ENCODE data around the gene NUDT16L1.

DNA sequence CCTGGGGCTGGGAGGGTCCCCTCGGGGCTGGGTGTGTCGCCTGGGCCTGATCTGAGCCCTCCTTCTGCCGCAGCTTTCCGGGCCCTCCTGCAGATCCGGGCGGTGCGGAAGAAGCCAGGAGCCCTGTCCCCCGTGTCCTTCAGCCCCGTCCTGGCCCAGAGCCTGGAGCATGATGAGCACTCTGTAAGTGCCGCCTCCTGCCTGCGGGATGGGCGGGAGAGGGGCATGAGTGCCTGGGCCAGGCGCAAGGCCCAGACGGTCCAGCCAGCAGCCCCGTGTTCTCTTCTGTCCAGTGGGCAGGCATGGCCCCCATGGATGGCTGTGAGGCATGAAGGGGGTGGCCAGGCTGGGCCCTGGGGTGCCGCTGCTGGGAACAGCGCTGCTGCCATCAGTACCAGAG is 16.0 kb upstream of the NUDT16L1 start:
- TF ChIP-seq, protein P1, sequence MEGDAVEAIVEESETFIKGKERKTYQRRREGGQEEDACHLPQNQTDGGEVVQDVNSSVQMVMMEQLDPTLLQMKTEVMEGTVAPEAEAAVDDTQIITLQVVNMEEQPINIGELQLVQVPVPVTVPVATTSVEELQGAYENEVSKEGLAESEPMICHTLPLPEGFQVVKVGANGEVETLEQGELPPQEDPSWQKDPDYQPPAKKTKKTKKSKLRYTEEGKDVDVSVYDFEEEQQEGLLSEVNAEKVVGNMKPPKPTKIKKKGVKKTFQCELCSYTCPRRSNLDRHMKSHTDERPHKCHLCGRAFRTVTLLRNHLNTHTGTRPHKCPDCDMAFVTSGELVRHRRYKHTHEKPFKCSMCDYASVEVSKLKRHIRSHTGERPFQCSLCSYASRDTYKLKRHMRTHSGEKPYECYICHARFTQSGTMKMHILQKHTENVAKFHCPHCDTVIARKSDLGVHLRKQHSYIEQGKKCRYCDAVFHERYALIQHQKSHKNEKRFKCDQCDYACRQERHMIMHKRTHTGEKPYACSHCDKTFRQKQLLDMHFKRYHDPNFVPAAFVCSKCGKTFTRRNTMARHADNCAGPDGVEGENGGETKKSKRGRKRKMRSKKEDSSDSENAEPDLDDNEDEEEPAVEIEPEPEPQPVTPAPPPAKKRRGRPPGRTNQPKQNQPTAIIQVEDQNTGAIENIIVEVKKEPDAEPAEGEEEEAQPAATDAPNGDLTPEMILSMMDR (optimal IDR thresholded peaks at IDR 0.05 in 1 of 3, IDR thresholded peaks at IDR 0.05 in 1 of 3, conservative IDR thresholded peaks at IDR 0.05 in 1 of 3; ENCODE audit: extremely low read depth in 1 of 3, insufficient read depth in 2 of 3, low read length in 3 of 3): no peak
- TF ChIP-seq EZH2 (IDR thresholded peaks at IDR 0.05; ENCODE audit: low read length): no peak
